K562 (cell line): ENCODE measurements around the gene ABCC5. TPM values are rescaled to one million over a fixed set of nuclear protein-coding genes. Genes with fewer than 3 reads are reported as not detected.
A peak's percentile ranks its signal among the peaks of the same experiment; 100 is the strongest.

ENCODE experiments used
- ARID4B ChIP-seq: sonication (generic); formaldehyde crosslinking; IDR thresholded peaks from 2 replicates; pipeline ENCODE4 v1.8.0; 2022; ENCODE audit warnings: mild to moderate bottlenecking, missing genetic modification reagents
- CEBPZ ChIP-seq: fragments of 150-350 bp; IDR thresholded peaks from 2 replicates; pipeline ENCODE4 v1.6.1; 2014; ENCODE audit warnings: low read depth, mild to moderate bottlenecking, low read length, borderline replicate concordance
- ELF2 ChIP-seq: fragments of 250-450 bp; sonication (Bioruptor Pico); IDR thresholded peaks from 2 replicates; pipeline ENCODE4 v1.5.0; 2021; ENCODE audit warnings: mild to moderate bottlenecking
- HLTF ChIP-seq: fragments of 450-650 bp; IDR thresholded peaks from 2 replicates; pipeline ENCODE4 v1.6.1; 2016
- HMGN3 ChIP-seq: IDR thresholded peaks from 2 replicates; pipeline ENCODE4 v1.6.1; 2011; ENCODE audit warnings: borderline replicate concordance, low read depth, mild to moderate bottlenecking, mixed read lengths, low read length; ENCODE audit not compliant: insufficient read length; ENCODE audit errors: extremely low read depth
- MXD1 ChIP-seq: fragments of 250-450 bp; sonication (Bioruptor Pico); IDR thresholded peaks from 2 replicates; pipeline ENCODE4 v1.8.0; 2021; ENCODE audit warnings: borderline replicate concordance, mild to moderate bottlenecking, moderate library complexity; ENCODE audit not compliant: poor library complexity, severe bottlenecking
- NR2C2 ChIP-seq, 2 experiments: fragments of 200-800 bp in 1 of 2; sonication (Bioruptor generic) in 1 of 2; sonication (generic) in 1 of 2; formaldehyde crosslinking in 1 of 2; IDR thresholded peaks; 2 replicates each; pipeline versions ENCODE4 v1.6.1 to v1.8.0; 2016 to 2022; ENCODE audit warnings: mild to moderate bottlenecking in 1 of 2, missing compliant biosample characterization in 1 of 2, missing genetic modification characterization in 1 of 2, missing genetic modification reagents in 1 of 2
- NR4A1 ChIP-seq, 2 experiments: fragments of 250-450 bp in 1 of 2; fragments of 450-650 bp in 1 of 2; sonication (Bioruptor Pico) in 1 of 2; IDR thresholded peaks; 2 replicates each; pipeline versions ENCODE4 v1.4.0 to v1.6.1; 2016 to 2020; ENCODE audit warnings: mild to moderate bottlenecking in 2 of 2, missing compliant biosample characterization in 1 of 2, missing genetic modification characterization in 1 of 2, moderate library complexity in 1 of 2
- OTX1 ChIP-seq: fragments of 450-650 bp; formaldehyde crosslinking; IDR thresholded peaks from 2 replicates; pipeline ENCODE4 v1.4.0; 2022; ENCODE audit warnings: mild to moderate bottlenecking
- PHF20 ChIP-seq: fragments of 450-650 bp; IDR thresholded peaks from 2 replicates; pipeline ENCODE4 v1.6.1; 2018; ENCODE audit not compliant: partially characterized antibody
- ZNF133 ChIP-seq: fragments of 250-450 bp; sonication (Bioruptor Pico); IDR thresholded peaks from 2 replicates; pipeline ENCODE4 v1.4.0; 2020; ENCODE audit warnings: mild to moderate bottlenecking
- ZNF507 ChIP-seq: conservative IDR thresholded peaks from 2 replicates; pipeline ENCODE4 v1.6.1; 2017; ENCODE audit warnings: missing genetic modification characterization, missing compliant biosample characterization
- polyA plus RNA-seq, 8 experiments: library from polyadenylated mRNA; depleted of rRNA in 4 of 8; stranded (reverse) in 5 of 8; unstranded in 3 of 8; fragments of >200 nt; fragmentation: Nextera tagmentation in 2 of 8; fragmentation: Illumina TruSeq in 1 of 8; extraction: Ambion mirVana in 2 of 8; extraction: Trizol in 1 of 8; gene quantifications; 2 replicates each; pipeline versions ENCODE4 v1.2.1 to v1.2.3, GENCODE V29; 2011 to 2014; ENCODE audit warnings: inconsistent platforms in 1 of 8, missing spikeins in 1 of 8
- total RNA-seq, 7 experiments: library from RNA; depleted of rRNA in 6 of 7; stranded (reverse); fragments of >200 nt in 6 of 7; fragmentation: Illumina TruSeq in 2 of 7; extraction: Trizol in 2 of 7; gene quantifications; 2 replicates each; pipeline versions ENCODE4 v1.2.1 to v1.2.3, GENCODE V29; 2011 to 2021; ENCODE audit warnings: low replicate concordance in 1 of 7

Gene ABCC5
- total and polyA plus RNA-seq, 9 of the 15 experiments (the other 6 are each of a cell fraction or from before 2014, with no cell fraction given), result 22.0 to 53.0 (median 41.9) TPM

- TF ChIP-seq ELF2 (CRISPR knock-in tag) (no peak), ZNF507 (tag) (no peak), ZNF133 (CRISPR knock-in tag) (no peak), MXD1 (CRISPR knock-in tag) (no peak), NR4A1 (CRISPR knock-in tag; IDR thresholded peaks at IDR 0.05) (0 out of 2 replicates have a peak, but pooled peaks have one; percentile 1), NR4A1 (tag; IDR thresholded peaks at IDR 0.05) (no peak), ARID4B (CRISPR knock-in tag) (peak; percentile 46), HMGN3 (peak; percentile 75), CEBPZ (no peak), OTX1 (CRISPR knock-in tag) (0 out of 2 replicates have a peak, but pooled peaks have one; percentile 34), PHF20 (no peak), NR2C2 (CRISPR knock-in tag; IDR thresholded peaks at IDR 0.05) (peak; percentile 69; the same call in 1 of the 2 replicates), NR2C2 (tag; IDR thresholded peaks at IDR 0.05) (peak; percentile 94), HLTF (no peak)
Observed at GRCh38 chr3:184017672-184018423, at the start of gene ABCC5 (continued).
